ENCODE data around the gene TXNDC11.

Gene TXNDC11

GRCh38 chr16:11688520-11688886 lies 54.2 kb downstream of the TXNDC11 start:
- ChIA-PET POLR2A (no interaction called here), CTCF (interaction anchor here (0.5 to 2.6 kb wide), 15 partner anchors 8 to 734 kb away, joined by 3 to 13 read pairs (median 3); partner anchors contain the start of genes TXNDC11 and ZC3H7A)
- no peak for TF ChIP-seq CTCF (IDR thresholded peaks at IDR 0.05; ENCODE audit: control extremely low read depth, extremely low read depth, low read depth, missing control alignments)
- DNase-seq (ENCODE audit: extremely low spot score) = no peak

DNA sequence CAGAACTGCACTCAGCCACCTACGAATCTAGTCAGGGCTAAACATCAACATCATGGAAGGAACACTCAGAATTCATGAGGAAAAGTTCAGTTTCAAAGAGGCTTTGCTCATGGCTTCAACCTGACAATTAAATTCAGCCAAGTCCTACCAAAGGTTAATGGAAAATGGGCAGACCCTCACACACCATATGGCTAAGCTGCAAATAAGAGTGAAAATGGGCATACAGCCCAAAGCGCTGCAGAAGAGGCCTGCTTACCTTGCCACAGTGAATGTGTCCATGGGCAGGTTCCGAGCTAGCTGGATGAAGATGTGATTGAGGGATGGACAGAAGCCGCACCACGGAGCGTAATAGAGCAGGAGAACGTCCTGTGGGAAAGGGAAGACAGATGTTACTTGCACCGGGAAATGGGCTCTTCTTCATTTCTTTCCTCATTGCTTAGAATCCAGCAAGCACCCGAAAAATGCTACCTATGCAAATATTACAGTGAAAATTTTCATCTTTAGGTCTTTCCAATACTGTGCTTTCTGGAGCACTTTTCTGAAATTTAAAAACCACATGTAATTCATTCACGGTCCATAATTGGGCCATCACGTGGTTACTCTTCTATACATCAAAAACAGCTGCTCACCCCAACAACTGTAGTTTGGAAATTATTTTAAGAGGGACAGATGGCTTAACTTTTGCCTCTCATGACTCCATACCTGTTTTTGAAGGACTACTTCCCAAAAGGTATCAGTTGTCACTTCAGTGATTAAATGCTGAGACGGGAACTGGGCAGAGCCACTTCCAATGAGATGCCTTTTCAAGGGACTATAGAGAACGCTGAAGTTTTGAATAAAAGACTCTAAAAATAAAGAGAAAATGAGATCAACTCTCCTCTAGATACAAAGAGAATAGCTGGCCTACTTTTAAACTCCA lies 54.8 kb downstream of the TXNDC11 start:
- TF ChIP-seq CTCF (IDR thresholded peaks at IDR 0.05; ENCODE audit: control extremely low read depth, extremely low read depth, low read depth, missing control alignments) = no peak
- no peak for DNase-seq (ENCODE audit: extremely low spot score)
- ChIA-PET POLR2A (no interaction called here), CTCF (interaction anchor here (0.5 to 1.6 kb wide), 8 partner anchors 10 to 734 kb away, joined by 3 to 13 read pairs (median 3); partner anchors contain the start of gene ZC3H7A)

- no peak for DNase-seq (ENCODE audit: extremely low spot score)
- POLR2A ChIA-PET = no interaction called here
- CTCF ChIA-PET = no interaction called here
- no peak for TF ChIP-seq CTCF (IDR thresholded peaks at IDR 0.05; ENCODE audit: control extremely low read depth, extremely low read depth, low read depth, missing control alignments)
Observed at GRCh38 chr16:11686713-11687380, 55.8 kb downstream of the TXNDC11 start.

GRCh38 chr16:11685844-11686618 lies 56.6 kb downstream of the TXNDC11 start:
- no peak for TF ChIP-seq CTCF (IDR thresholded peaks at IDR 0.05; ENCODE audit: control extremely low read depth, extremely low read depth, low read depth, missing control alignments)
- ChIA-PET POLR2A (no interaction called here), CTCF (no interaction called here)
- DNase-seq (ENCODE audit: extremely low spot score) = no peak

DNA sequence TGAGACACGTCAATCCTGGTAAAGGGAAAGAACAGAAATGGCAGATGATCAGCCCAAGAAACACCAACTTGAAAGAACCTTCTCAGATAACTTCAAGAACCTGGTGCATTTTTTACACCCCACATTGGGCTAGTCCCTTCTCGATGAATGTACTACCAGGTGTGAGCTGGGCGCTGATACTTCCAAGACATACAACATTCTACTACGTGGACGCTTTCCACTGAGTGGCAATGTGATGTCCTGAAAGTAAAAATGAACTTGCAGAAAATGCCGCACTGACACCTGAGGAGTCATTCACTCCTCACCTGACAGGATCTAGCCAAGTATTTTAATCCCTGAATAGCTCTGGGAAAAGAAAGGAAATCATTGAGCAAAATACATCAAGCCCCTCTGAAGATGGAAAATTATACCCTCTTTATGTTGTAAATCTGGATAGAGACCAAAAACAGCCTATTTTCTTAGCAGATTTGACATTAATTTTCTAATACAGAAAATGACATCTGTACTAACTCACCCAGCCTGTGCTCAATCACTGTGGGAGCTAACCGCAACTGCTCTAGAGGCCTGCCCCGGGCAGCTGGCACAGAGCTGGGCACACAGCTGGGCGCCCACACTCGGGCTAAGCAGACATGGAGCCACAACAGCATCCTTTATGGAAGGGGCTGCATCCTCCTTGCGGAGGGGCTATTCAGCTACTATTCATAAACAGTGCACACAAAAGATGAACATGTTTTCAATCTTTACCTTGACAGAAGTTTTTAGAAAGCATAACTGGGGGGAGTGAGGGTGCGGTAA lies 58.2 kb downstream of the TXNDC11 start:
- ChIA-PET CTCF (interaction anchor here (1.3 to 2.4 kb wide), 2 partner anchors 30 to 277 kb away, joined by 6 to 8 read pairs; no protein-coding TSS in a partner anchor), POLR2A (no interaction called here)
- TF ChIP-seq CTCF (IDR thresholded peaks at IDR 0.05; ENCODE audit: control extremely low read depth, extremely low read depth, low read depth, missing control alignments) = no peak
- no peak for DNase-seq (ENCODE audit: extremely low spot score)

Measured in GM10248 (cell line).